PC-3 (cell line): ENCODE results near the gene ANKRD29. TPM values are rescaled to one million over a fixed set of nuclear protein-coding genes. Genes with fewer than 3 reads are reported as not detected.

Experiments
- ATAC-seq: fragments of 200-7000 bp; cut with Tn5 transposase; 2 replicates; pipeline ENCODE4 v1.9.1; 2020; ENCODE audit warnings: mild to moderate bottlenecking, moderate library complexity
- BruUV-seq: library from RNA; stranded (reverse); fragments of 400-500 nt; replicated peaks from 2 replicates; lab custom pipeline; 2021; lab: Mats Ljungman, UMichigan
- CTCF ChIA-PET: fragments of 300-600 bp; sonication (Branson Sonifier 250); formaldehyde crosslinking; loops from one replicate; lab custom pipeline; 2022; ENCODE audit warnings: antibody characterized with exemption; lab: Charles Lee
- POLR2A ChIA-PET: fragments of 300-600 bp; sonication (Branson Sonifier 250); formaldehyde crosslinking; loops from one replicate; lab custom pipeline; 2022; ENCODE audit warnings: antibody characterized with exemption; ENCODE audit not compliant: unreplicated experiment; lab: Charles Lee
- DNase-seq: peaks from one replicate; pipeline ENCODE4 v3.0.0-alpha.2; 2015
- H2AFZ ChIP-seq: fragments of 300-600 bp; sonication (generic); 2 replicates; pipeline ENCODE4 v1.6.0; 2016; ENCODE audit warnings: antibody characterized with exemption, low read length
- H3F3A ChIP-seq: fragments of 300-600 bp; sonication (generic); one replicate; pipeline ENCODE4 v1.6.0; 2017; ENCODE audit warnings: antibody characterized with exemption, low read length, control low read depth, mild to moderate bottlenecking; ENCODE audit not compliant: unreplicated experiment
- H3K27ac ChIP-seq: fragments of 300-600 bp; sonication (generic); 2 replicates; pipeline ENCODE4 v1.5.1; 2016; ENCODE audit warnings: mild to moderate bottlenecking, low read length
- H3K27me3 ChIP-seq: fragments of 300-600 bp; sonication (generic); 2 replicates; pipeline ENCODE4 v1.6.1; 2016; ENCODE audit warnings: low read length, mixed read lengths
- H3K36me3 ChIP-seq: fragments of 300-600 bp; sonication (generic); 2 replicates; pipeline ENCODE4 v1.6.1; 2016; ENCODE audit warnings: low read depth, mixed run types, low read length, mixed read lengths
- H3K4me1 ChIP-seq: fragments of 300-600 bp; sonication (generic); 2 replicates; pipeline ENCODE4 v1.5.1; 2016; ENCODE audit warnings: low read length; ENCODE audit not compliant: insufficient read depth
- H3K4me2 ChIP-seq: fragments of 300-600 bp; sonication (generic); 2 replicates; pipeline ENCODE4 v1.6.0; 2016; ENCODE audit warnings: low read length
- H3K4me3 ChIP-seq: fragments of 300-600 bp; sonication (generic); 2 replicates; pipeline ENCODE4 v1.5.1; 2016; ENCODE audit warnings: mild to moderate bottlenecking, low read length, mixed read lengths
- H3K79me2 ChIP-seq: fragments of 300-600 bp; sonication (generic); 2 replicates; pipeline ENCODE4 v1.6.1; 2017; ENCODE audit warnings: low read length, mixed read lengths
- H3K9ac ChIP-seq: fragments of 300-600 bp; sonication (generic); 2 replicates; pipeline ENCODE4 v1.6.0; 2016; ENCODE audit warnings: mild to moderate bottlenecking, low read length
- H3K9me2 ChIP-seq: fragments of 300-600 bp; sonication (generic); replicated peaks from 2 replicates; pipeline ENCODE4 v1.6.1; 2016; ENCODE audit warnings: mixed run types, low read length, mixed read lengths
- H3K9me3 ChIP-seq: fragments of 300-600 bp; sonication (generic); 2 replicates; pipeline ENCODE4 v1.6.1; 2016; ENCODE audit warnings: low read length, mixed read lengths
- H4K20me1 ChIP-seq: fragments of 300-600 bp; sonication (generic); 2 replicates; pipeline ENCODE4 v1.6.1; 2016; ENCODE audit warnings: low read length, mixed read lengths
- EZH2 ChIP-seq: fragments of 300-600 bp; sonication (generic); IDR thresholded peaks from one replicate; pipeline ENCODE4 v1.6.1; 2017; ENCODE audit warnings: antibody characterized with exemption, mild to moderate bottlenecking, low read length; ENCODE audit not compliant: unreplicated experiment
- EZH2phosphoT487 ChIP-seq: fragments of 300-600 bp; sonication (generic); IDR thresholded peaks from 2 replicates; pipeline ENCODE4 v1.6.1; 2018; ENCODE audit warnings: mild to moderate bottlenecking, antibody characterized with exemption, low read length, borderline replicate concordance
- intact Hi-C: fragments of 100-400 bp; cut with micrococcal nuclease; formaldehyde crosslinking; loops from 2 replicates; pipeline ENCODE4 v1.9.0; 2023
- total RNA-seq: library from RNA; depleted of rRNA; stranded (reverse); fragments of >200 nt; gene quantifications from 2 replicates; pipeline ENCODE4 v1.2.3, GENCODE V29; 2014; rRNA removed
- TF ChIP-seq, protein P1 (sequence below): fragments of 300-600 bp; sonication (generic); conservative IDR thresholded peaks from 2 replicates; pipeline ENCODE4 v1.5.1; 2017; ENCODE audit warnings: antibody characterized with exemption, low read depth, mild to moderate bottlenecking, low read length

Gene ANKRD29
- total RNA-seq, 1 experiment from 2014 or later = 31.0 TPM

DNA sequence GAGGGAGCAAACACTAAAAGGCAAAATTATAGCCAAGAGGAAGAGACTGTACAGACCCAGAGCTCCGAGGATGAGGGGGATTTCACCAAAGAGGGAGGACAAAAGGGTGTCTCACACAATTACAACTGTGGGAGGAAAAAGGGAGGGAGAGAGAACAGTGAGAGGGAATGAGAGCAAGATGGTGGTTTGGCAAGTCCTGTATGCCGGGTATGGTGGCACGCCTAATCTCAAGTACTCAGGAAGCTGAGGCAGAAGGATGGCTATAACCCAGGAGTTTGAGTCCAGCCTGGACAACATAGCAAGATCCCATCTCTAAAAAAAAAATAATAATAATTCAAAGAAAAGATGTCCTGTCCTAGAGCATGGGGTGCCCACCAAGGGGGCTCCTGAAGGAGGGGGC lies 110.7 kb downstream of the ANKRD29 start:
- ATAC-seq = no peak
- DNase-seq = no peak
- H3F3A ChIP-seq = no peaks in the 10 kb centered on the region
- no peak overlapping the region for H3K27ac ChIP-seq
- H3K27me3 ChIP-seq = no peaks in the 10 kb centered on the region
- intact Hi-C loops = no loop called here
- no peak overlapping the region for H3K4me2 ChIP-seq
- H3K4me3 ChIP-seq = no peak overlapping the region
- H3K79me2 ChIP-seq = no peaks in the 10 kb centered on the region
- no TSS peak for BruUV-seq
- H2AFZ ChIP-seq = no peak overlapping the region
- H3K9me3 ChIP-seq = no peaks in the 10 kb centered on the region
- no peak for TF ChIP-seq EZH2
- TF ChIP-seq, protein P1, sequence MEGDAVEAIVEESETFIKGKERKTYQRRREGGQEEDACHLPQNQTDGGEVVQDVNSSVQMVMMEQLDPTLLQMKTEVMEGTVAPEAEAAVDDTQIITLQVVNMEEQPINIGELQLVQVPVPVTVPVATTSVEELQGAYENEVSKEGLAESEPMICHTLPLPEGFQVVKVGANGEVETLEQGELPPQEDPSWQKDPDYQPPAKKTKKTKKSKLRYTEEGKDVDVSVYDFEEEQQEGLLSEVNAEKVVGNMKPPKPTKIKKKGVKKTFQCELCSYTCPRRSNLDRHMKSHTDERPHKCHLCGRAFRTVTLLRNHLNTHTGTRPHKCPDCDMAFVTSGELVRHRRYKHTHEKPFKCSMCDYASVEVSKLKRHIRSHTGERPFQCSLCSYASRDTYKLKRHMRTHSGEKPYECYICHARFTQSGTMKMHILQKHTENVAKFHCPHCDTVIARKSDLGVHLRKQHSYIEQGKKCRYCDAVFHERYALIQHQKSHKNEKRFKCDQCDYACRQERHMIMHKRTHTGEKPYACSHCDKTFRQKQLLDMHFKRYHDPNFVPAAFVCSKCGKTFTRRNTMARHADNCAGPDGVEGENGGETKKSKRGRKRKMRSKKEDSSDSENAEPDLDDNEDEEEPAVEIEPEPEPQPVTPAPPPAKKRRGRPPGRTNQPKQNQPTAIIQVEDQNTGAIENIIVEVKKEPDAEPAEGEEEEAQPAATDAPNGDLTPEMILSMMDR = no peak
- TF ChIP-seq EZH2phosphoT487 = no peak
- no peak overlapping the region for H3K9ac ChIP-seq
- ChIA-PET POLR2A (no interaction called here), CTCF (no interaction called here)
- H3K36me3 ChIP-seq = peaks cover 68% of the 10 kb centered on the region
- H4K20me1 ChIP-seq = no peaks in the 10 kb centered on the region
- H3K9me2 ChIP-seq = no peaks in the 10 kb centered on the region
- H3K4me1 ChIP-seq = peaks cover 7% of the 10 kb centered on the region; the same call in 1 of the 2 replicates

DNA sequence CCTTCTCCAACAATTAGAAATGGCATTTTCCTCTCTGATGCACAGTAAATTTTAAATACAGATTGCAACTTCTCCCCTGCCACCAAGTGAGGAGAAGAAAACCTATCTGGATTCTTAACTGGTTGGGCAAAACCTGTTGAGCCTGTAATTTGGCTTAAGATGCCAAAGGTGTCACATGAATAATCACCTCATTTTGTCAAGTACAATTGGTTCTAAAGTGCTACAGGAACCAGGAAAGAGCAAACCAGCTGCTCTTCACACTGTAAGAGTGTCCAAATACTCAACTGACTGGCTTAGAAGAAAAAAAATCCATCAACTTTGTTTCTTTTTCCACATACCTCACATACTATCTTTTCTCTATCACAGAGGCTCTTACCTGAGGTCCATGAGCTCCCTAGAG lies 111.8 kb downstream of the ANKRD29 start:
- BruUV-seq = no TSS peak
- H3K9me2 ChIP-seq = no peaks in the 10 kb centered on the region
- H3K4me1 ChIP-seq = peaks cover 7% of the 10 kb centered on the region; the same call in 1 of the 2 replicates
- no peaks in the 10 kb centered on the region for H3K27me3 ChIP-seq
- H3K36me3 ChIP-seq = peaks cover 64% of the 10 kb centered on the region
- no peak overlapping the region for H2AFZ ChIP-seq
- no peak overlapping the region for H3K4me3 ChIP-seq
- H3K79me2 ChIP-seq = no peaks in the 10 kb centered on the region
- DNase-seq = no peak
- ATAC-seq = no peak
- no peak overlapping the region for H3K9ac ChIP-seq
- no peaks in the 10 kb centered on the region for H3F3A ChIP-seq
- H3K4me2 ChIP-seq = no peak overlapping the region
- no peaks in the 10 kb centered on the region for H4K20me1 ChIP-seq
- no peak overlapping the region for H3K27ac ChIP-seq
- no peaks in the 10 kb centered on the region for H3K9me3 ChIP-seq
- intact Hi-C loops = no loop called here
- POLR2A ChIA-PET = no interaction called here
- CTCF ChIA-PET = interaction anchor here (0.7 kb wide), 1 partner anchor 52 kb away, joined by 4 read pairs; no protein-coding TSS in a partner anchor
- TF ChIP-seq EZH2 = no peak
- no peak for TF ChIP-seq EZH2phosphoT487
- TF ChIP-seq, protein P1 = no peak

Other genes with a start within 250 kb of the ANKRD29 start
- 35.0 and 41.4 TPM in 2 replicates for gene RIOK3, start 209.6 kb downstream of the ANKRD29 start, total RNA-seq
- gene RMC1, start 159.4 kb downstream of the ANKRD29 start, total RNA-seq = 23.2 and 27.6 TPM in 2 replicates
- 85.5 and 122 TPM in 2 replicates for gene NPC1, start 76.4 kb downstream of the ANKRD29 start, total RNA-seq
- 217 and 224 TPM in 2 replicates for gene LAMA3, start 26.5 kb upstream of the ANKRD29 start, total RNA-seq